ENCODE results near the gene MBD5. TPM values are rescaled to one million over a fixed set of nuclear protein-coding genes. Genes with fewer than 3 reads are reported as not detected.
"Not testable (repeated sequence)": the region's sequence is repeated elsewhere in the genome, so short reads cannot be mapped to it uniquely, and the experiment has no call there.

MBD5 gene
- total RNA-seq, 1 experiment from 2014 or later, result 33.7 TPM

- no peak for TF ChIP-seq MLX (CRISPR knock-in tag; IDR thresholded peaks at IDR 0.05)
- TF ChIP-seq RORB (CRISPR knock-in tag; IDR thresholded peaks at IDR 0.05), result no peak
- TF ChIP-seq IRF2 (CRISPR knock-in tag; IDR thresholded peaks at IDR 0.05; ENCODE audit: borderline replicate concordance, low read depth), result no peak
- no peak for TF ChIP-seq ZNF121 (CRISPR knock-in tag; IDR thresholded peaks at IDR 0.05)
- no peak for TF ChIP-seq CDX4 (CRISPR knock-in tag; IDR thresholded peaks at IDR 0.05; ENCODE audit: borderline replicate concordance)
Observed at GRCh38 chr2:147998203-147998602, 22.7 kb upstream of the MBD5 start (continued).

- Mint-ChIP-seq H3K27me3 (ENCODE audit: low read depth) (no peaks in the 10 kb centered on the region; the same call in 1 of the 2 replicates), H3K36me3 (peaks cover 43% of the 10 kb centered on the region), H3K27ac (no peak overlapping the region), H3K4me1 (peaks cover 47% of the 10 kb centered on the region), H3K4me3 (no peak overlapping the region), H3K9me3 (peaks cover 34% of the 10 kb centered on the region)
- TF ChIP-seq ZNF219 (CRISPR knock-in tag; IDR thresholded peaks at IDR 0.05; ENCODE audit: borderline replicate concordance) (no peak), ZNF396 (CRISPR knock-in tag; IDR thresholded peaks at IDR 0.05; ENCODE audit: borderline replicate concordance) (no peak), TP53 (CRISPR knock-in tag; IDR thresholded peaks at IDR 0.05) (no peak), E2F5 (CRISPR knock-in tag; IDR thresholded peaks at IDR 0.05) (no peak), CDX4 (CRISPR knock-in tag; IDR thresholded peaks at IDR 0.05; ENCODE audit: borderline replicate concordance) (no peak), ERG (CRISPR knock-in tag; IDR thresholded peaks at IDR 0.05) (no peak), NFYB (CRISPR knock-in tag; conservative IDR thresholded peaks at IDR 0.05; ENCODE audit: low read depth) (no peak), JAZF1 (CRISPR knock-in tag; IDR thresholded peaks at IDR 0.05) (no peak), MLX (CRISPR knock-in tag; IDR thresholded peaks at IDR 0.05) (no peak), GABPB1 (CRISPR knock-in tag; IDR thresholded peaks at IDR 0.05) (no peak)
- CTCF ChIA-PET, result interaction anchor here (1.3 kb wide), 1 partner anchor 21 kb away, joined by 6 read pairs; the partner anchor contains the start of genes MBD5 and ORC4
- ATAC-seq (no peak), DNase-seq (ENCODE audit: low spot score) (no peak)
- POLR2A ChIA-PET, result no interaction called here
Observed at GRCh38 chr2:147999126-147999525, 21.8 kb upstream of the MBD5 start.

- H3K36me3 Mint-ChIP-seq, result peaks cover 40% of the 10 kb centered on the region
- ATAC-seq (no peak), DNase-seq (ENCODE audit: low spot score) (no peak)
- ChIA-PET CTCF (interaction anchor here (1.0 to 1.3 kb wide), 2 partner anchors 20 to 509 kb away, joined by 3 to 6 read pairs; partner anchors contain the start of genes MBD5 and ORC4), POLR2A (no interaction called here)
- H3K27ac Mint-ChIP-seq, result no peak overlapping the region; the same call in 1 of the 2 replicates
- no peaks in the 10 kb centered on the region; the same call in 1 of the 2 replicates for H3K27me3 Mint-ChIP-seq (ENCODE audit: low read depth)
- H3K4me3 Mint-ChIP-seq, result no peak overlapping the region
- H3K9me3 Mint-ChIP-seq, result peaks cover 33% of the 10 kb centered on the region
- TF ChIP-seq FOXP1 (CRISPR knock-in tag; IDR thresholded peaks at IDR 0.05; ENCODE audit: borderline replicate concordance), result no peak
- TF ChIP-seq ERG (CRISPR knock-in tag; IDR thresholded peaks at IDR 0.05), result no peak
- H3K4me1 Mint-ChIP-seq, result peaks cover 47% of the 10 kb centered on the region
Observed at GRCh38 chr2:148000095-148000494, 20.8 kb upstream of the MBD5 start.

- peaks cover 22% of the 10 kb centered on the region for H3K36me3 Mint-ChIP-seq
- H3K9me3 Mint-ChIP-seq, result peaks cover 16% of the 10 kb centered on the region
- DNase-seq (ENCODE audit: low spot score); H3K27ac Mint-ChIP-seq; H3K4me3 Mint-ChIP-seq; CTCF ChIA-PET; H3K27me3 Mint-ChIP-seq (ENCODE audit: low read depth); ATAC-seq; POLR2A ChIA-PET: not testable (repeated sequence)
- H3K4me1 Mint-ChIP-seq, result peaks cover 54% of the 10 kb centered on the region
Observed at GRCh38 chr2:148002420-148002819, 18.5 kb upstream of the MBD5 start.
